GM12874 (cell line): ENCODE results near the gene SLCO4C1.

ENCODE experiments used
- CTCF ChIP-seq: IDR thresholded peaks from 2 replicates; pipeline ENCODE4 v1.5.1; 2011; ENCODE audit warnings: low read depth, mild to moderate bottlenecking, control low read depth, low read length, moderate library complexity; ENCODE audit not compliant: insufficient read depth

The SLCO4C1 gene

GRCh38 chr5:102296178-102296817 is at the start of gene SLCO4C1:
TSS of gene SLCO4C1 (minus strand) at chr5:102296284. CDS start at chr5:102296262, 22 bp downstream.
- peak; percentile 89 for TF ChIP-seq CTCF

- no peak for TF ChIP-seq CTCF
Observed at GRCh38 chr5:102341681-102342288, 45.7 kb upstream of the SLCO4C1 start.

GRCh38 chr5:102324714-102325113 is 28.6 kb upstream of the SLCO4C1 start:
- no peak for TF ChIP-seq CTCF

GRCh38 chr5:102314328-102314727 is 18.2 kb upstream of the SLCO4C1 start:
- TF ChIP-seq CTCF = no peak

GRCh38 chr5:102313912-102314311 is 17.8 kb upstream of the SLCO4C1 start:
- no peak for TF ChIP-seq CTCF

GRCh38 chr5:102312586-102313370 is 16.7 kb upstream of the SLCO4C1 start:
- no peak for TF ChIP-seq CTCF

GRCh38 chr5:102309586-102309985 is 13.5 kb upstream of the SLCO4C1 start:
- no peak for TF ChIP-seq CTCF
